NCI-H446 treated with DMSO at 0.1 percent for 48 hours (cell line): ENCODE results near the gene LRP8.

Source experiments
- DNase-seq: peaks from one replicate; lab custom pipeline; 2025; lab: John Stamatoyannopoulos, UW

LRP8 gene

DNA sequence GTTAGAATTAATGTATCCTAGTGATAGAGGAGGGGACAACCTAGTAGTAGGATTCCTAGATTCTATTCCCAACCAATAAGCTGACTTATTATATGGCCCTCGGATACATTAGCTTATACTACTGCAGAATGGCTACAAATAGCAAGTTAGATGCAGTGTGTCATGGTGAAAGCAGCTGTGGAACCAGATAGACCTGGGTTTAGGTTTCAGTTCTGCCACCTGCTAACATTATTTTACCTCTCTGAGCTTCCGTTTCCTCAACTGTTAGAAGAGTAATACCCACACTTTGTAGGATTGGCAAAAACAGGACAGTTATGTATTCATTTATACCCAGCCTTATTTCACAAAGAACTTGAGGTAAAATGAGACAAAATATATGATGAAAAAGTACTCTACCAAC, 67.9 kb downstream of the LRP8 start:
- no peak for DNase-seq

DNA sequence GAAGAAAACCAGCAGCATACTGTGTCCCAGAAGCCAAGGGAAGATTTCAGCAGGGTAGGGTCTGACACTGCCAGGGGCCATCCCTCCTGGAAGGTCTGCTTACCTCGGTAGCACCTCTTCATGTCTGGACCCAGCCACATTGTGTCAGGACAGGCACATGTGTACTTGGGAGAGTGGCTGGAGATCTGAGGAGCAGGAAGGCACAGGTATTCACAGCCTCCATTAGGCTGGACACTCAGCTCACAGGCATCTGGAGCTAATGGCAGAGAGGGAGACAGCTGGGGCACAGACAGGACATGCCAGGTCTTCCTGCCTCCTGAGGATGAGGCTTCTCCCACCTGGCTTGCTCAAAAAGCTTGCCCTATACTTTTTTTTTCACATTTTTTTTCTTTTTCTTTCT, 69.7 kb downstream of the LRP8 start:
- no peak for DNase-seq

DNA sequence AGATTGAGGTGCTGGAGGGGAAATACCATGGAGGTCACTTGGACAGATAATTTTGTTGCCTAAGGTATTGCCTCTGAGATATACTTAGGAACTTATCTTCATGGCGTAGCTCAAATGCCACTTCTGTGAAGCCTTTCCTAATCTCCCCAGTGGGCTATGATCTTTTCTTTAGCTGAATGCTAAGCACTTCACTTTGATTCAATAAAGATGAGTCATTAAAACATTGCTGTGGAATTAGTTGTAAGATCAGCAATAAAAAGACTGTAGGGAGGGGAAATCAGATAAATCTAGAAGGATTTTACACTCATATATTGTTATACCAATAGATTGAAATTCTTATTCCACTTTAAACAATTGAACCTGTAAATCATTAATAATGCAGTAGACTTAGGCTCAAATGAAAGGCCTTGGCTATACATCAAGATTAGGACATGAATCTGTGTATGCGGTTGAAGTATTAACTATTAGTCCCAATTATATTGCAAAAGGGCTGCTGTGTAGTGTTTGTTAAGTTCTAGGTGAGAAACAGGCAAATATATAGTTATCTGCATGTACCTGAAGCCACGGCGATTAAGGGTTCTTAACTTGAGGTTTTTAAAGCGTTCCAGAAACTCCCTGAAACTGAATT, 70.3 kb downstream of the LRP8 start:
- no peak for DNase-seq

DNA sequence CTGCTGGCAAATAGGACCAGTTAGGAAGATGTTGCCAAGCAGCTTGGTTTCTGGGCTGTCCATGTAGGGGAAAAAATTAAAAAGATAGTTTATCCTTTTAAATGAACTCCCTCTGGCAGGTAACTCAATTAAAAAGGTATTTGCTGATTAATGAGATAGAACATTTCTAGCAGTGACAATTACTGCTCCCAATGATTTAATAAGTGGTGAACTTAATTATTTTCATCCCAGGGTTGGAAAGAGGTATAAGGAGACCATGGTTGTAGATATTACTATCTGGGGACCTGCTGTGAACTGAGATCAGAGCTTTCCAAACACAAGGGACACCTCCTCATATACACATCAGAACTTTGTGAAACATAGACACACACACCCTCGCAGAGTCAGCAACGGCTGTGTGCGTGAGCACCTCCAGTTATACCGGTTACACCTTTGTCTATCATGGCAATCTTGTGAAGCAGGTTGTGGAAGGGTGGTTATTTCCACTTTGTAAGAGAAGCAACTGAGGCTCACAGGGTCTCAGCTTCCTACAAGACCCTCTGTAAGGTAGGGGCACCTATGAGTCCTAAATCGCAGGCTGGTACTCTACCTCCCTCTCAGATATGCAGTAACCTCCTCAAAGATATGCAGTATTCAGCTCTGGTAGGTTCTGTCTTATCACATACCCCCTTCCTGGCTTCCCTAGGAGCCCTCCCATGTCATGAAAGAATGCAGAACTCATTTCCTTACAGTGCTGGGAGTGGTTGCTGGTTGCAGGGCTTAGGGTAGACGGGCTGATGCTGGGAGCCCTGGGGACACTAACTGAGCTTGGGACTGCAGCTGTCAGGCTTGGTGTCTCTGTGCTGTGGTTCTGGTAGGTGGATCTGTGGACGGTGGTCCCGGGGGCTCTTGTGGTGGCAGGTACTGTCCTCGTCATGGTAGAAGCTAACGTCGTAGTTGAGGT, 71.1 kb downstream of the LRP8 start:
- DNase-seq = no peak

DNA sequence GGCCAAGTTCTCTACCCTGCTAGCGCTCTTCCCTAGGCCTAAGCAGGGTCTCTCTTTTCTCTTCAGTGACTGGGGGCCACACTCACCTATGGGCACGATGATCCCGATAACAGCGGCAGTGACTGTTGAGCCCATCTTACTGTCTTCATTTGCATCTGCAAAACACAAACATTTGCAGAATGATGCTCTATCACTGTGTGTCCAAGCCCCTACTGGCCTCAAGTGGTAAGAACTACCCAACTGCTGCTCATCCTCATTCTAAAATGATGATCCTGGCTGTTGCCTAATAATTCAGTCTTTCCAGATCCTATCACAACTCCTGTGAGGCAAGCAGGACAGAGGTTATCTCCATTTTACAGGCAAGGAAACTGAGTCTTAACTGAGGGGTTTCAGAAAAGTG, 72.8 kb downstream of the LRP8 start:
- no peak for DNase-seq

DNA sequence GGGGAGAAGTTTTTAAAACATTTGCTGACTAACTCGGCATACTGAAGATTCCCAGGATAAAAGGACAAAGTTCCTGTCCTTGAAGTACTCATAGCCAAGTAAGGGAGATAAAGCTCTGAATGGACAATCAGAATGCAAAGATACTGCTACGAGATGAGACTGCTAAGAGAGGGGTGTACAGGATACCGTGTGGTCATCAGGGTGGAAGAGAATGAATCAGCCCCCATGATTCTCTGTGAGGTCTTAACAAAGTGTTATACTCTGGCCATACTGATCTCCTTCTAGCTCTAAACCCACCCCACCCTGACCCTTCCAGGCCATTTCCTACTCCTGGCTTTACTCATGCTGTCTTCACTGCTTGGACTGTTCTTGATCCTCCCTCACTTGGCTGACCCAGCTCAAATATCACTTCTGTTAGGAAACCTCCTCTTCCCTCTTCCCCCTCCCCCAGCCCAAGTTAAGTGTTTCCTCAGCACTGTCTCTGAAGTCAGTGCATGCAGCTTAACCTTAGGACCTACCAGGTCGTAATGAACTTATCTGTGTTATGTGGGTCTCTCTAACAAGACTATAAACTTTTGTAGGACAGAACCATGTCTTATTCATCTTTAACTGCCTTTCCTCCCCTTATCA, 73.7 kb downstream of the LRP8 start:
- no peak for DNase-seq

DNA sequence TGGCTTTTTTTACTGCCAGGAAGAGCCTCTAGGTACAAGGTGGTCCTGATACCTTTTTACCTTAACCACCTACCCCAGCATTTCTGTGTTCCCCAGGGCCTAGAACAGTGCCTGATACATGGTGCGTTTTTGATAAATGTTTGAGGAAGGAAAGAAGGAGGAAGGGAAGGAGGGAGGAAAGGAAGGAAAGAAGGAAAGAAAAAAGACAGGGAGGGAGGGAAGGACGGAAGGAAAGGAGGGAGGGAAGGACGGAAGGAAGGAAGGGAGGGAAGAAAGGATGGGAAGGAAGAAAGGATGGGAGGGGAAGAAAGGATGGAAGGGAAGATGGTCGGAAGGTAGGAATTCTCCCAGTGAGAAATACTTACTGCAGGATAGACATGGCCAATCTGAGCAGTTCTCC, 77.5 kb downstream of the LRP8 start:
- DNase-seq = no peak

DNA sequence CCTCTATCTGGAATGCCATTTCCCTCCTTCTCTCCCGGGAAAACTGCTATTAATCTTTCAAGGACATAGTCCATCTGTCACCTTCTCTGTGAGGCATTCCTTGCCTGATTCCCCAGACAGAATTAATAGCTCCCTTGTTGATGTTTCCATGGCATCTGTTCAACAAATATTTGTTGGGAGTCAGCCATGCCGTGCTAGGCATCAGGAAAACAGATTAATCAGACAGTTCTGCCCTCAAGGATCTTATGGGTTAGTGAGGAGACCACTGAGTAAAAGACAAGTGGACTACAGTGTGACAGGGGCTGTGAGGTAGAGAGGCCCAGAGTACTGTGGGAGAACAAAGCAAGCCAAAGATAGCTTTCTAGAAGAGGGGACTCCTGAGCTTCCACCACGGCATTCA, 78.2 kb downstream of the LRP8 start:
- DNase-seq = peak; percentile 51

DNA sequence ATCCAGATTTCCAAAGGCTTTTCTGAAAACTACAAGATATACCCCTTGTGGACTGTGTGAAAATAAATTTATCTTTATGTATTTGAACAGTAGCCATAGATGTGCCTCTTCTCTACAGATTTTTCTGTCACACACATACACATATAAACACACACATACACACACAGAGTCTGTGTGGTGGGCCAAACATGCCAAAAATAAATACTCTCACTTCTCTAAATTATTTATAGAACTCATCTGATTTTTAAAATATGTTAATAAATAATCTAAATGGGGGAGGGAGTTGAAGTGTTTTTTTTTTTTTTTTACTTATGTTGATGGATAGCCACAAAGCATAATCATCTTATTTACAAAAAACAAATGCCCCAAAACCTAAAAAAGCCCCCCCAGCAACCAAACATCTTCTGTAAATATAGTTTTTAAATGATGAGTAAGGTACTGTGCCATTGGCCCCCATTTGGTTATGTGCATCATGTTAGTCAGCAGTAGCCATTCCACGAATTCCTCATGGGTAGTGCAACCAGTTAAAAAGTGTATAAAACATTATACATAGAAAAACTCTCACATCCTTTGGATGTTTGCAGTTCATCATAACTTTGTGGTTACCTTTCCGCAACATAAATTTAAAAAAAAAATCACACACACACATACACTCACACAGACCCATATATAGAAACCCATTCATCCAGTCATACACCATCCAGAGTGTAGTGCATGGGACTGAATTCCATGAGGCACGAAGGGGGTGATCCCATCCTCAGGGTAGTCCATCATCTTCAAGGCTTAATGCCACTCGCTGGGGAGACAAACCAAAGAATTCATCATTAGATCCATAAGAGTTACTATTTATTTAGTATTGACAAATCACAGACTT, 81.4 kb downstream of the LRP8 start:
- DNase-seq = no peak

DNA sequence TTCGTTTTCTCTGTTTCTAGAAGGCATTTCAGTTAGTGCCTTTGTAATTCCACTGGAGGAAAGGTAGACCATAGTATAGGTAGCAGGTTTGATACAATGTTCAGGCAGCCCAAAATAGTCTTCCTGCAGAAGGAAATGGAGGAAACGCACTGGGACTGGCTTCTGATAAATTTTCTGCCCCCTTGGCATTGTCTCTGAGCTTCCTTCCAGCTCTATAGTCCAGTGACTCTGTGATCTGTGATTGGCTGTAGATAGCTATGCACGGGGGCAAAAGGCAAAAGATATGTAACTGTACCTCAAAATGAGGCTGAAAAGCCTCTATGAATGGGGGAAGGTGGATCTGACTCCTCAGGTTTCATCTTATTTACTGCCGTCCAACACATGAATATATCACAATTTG, 83.7 kb downstream of the LRP8 start:
- DNase-seq = no peak

DNA sequence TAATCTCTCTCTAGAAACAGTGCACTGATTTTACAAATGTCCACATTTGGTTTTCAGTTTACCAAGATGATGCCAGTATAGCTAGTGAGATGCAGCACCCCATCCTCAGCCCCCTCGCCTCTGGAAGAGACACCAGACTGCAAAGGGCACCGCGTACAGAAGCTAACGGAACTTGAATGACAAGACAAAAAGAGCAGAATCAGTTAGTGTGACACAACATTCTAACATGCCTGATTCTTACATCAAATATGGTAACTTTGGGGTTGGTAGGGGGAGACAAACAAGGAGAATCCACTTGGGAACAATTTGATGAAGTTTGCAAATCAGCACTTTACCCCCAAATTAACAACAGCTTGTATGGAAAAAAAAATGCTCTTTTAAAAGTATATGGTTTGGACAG, 85.5 kb downstream of the LRP8 start:
- no peak for DNase-seq

DNA sequence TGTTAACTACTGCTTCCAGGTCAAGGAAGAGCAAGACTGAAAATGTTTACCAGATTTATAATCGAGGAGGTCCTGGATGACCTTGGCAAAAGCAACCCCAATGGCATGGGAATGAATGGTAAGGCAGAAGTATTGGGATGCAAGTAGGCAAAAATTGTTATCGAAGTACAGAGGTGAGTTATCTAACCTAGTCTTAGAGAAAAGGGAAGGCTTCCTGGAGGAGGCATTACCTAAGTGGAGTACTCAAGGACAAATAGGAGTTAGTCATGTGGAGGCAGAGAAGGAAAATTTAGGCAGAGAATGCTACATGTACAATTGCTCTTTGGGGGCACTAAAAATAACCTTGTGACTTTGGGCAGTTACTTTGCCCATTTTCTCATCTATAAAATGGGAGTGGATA, 86.0 kb downstream of the LRP8 start:
- no peak for DNase-seq

DNA sequence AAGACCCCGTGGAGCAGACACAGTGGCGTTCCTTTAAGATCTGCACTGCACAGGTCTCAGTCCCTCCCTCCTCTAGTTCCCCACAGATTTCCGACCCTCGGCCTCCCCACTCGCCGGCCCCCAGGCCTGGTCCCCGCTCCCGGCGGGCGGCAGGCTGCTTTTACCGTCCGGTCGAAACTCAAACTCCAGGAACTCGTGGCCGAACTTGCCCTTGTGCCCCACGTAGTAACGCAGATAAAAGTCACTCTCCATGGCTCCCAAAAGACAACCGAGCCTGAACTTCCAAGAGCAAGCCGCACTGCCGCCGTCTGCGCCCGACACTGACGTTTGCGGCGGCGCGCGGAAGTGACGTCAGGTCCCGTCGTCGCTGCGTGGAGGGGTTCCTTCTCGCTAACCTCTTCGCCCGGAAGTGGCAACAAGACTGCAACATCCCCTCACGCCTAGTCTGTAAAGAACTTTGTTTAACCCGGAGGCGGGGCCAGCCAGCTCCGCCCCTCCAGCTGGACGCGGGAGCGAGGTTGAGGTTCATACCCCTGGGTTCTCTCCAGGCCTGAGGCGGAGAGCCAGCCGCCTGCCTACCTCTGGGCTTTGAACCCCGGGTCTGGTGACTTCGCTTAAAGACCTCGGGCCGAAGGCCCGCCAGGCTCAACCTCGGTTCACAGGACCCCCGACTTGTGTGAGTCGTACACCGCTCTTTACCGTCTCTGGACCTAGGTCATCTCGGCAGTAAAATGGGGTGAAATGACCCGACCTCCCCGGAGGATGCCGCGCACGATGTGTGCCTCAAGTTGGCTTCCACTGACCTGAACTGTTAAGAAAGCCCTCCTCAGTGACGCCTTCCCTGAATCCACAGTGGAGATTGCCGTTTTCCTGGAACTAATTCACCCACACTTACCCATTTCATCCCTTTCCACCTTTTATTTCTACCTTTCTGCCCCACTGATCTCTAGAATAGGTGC, 89.4 kb downstream of the LRP8 start, which contains the start of gene MAGOH:
MAGOH (minus strand) TSS at position 322 of the 959 bp plus-strand sequence; CDS start at position 252, 70 bp downstream.
- peak; percentile 95 for DNase-seq

DNA sequence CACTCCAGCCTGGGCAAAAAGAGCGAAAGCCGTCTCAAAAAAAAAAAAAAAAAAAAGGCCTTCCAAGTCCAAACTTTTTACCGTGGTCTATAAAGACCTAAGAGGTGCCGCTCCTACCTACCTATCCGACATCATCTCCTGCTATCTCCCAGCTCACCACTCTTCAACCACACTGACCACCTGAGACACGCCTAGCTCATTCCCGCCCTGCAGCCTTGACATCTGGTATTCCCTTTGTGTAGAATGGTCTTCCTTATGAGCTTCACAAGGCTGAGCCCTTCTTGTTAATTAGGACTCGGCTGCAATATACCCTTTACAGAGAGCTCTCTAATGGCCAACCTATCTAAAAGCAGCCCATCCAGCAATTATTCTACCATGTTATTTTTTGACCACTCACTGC, 90.2 kb downstream of the LRP8 start:
- DNase-seq = no peak

DNA sequence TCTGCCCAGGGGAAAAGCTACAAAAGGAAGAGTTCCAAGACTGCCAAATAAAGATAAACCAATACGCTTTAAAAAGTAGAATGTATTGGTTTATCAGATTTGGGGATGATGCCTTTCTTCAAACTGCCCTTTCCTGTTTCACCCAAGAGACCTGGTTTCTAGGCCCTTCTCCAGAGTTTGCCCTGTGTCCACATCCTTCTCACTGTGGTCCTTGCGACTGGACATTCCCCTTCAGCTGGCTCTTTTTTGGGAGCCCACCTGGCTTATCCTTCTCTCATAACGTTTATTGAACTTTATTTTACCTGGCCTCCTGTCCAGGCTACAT, 106.9 kb downstream of the LRP8 start:
- DNase-seq = no peak

DNA sequence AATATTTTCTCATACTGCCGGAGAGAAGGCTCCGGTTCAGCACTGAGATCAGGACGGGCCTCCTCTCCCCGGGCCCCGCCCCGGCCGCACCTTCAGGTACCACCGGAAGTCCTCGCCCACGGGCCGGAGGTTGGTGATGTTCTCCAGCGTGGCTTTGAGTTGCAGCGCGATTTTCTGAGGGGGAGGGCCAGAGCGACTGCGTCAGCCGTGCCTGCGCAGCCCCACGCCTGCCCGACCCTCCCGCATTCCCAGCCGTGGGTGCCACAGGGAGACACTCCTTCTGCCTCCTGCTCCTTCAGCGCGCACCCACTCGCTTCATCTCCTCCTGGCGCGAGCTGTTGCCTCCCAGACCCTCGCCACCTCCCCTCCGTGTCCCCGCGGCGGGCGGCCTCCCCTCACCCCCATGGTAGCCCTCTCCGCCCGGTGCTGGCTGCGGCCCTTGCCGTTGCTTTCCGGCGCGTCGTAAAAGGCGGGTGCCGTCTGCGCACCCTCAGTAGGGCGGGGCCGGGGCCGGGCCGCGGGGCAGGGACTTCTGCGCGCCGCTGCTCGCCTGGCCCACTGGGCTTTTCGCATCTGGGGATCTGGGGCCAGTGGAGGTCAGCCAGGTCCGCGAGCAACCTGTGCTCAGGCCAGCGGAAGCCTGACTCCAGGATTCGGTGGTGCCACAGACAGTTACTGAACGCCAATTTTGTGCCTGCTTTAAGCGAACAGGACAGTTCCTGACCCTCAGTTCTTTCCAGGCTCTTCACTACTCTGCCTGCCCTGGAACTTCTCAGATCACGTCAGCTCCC, 107.5 kb downstream of the LRP8 start, which contains the start of gene CZIB:
CZIB (minus strand) TSS at position 464 of the 791 bp plus-strand sequence; CDS start at position 405, 59 bp downstream.
- peak; percentile 78 for DNase-seq

DNA sequence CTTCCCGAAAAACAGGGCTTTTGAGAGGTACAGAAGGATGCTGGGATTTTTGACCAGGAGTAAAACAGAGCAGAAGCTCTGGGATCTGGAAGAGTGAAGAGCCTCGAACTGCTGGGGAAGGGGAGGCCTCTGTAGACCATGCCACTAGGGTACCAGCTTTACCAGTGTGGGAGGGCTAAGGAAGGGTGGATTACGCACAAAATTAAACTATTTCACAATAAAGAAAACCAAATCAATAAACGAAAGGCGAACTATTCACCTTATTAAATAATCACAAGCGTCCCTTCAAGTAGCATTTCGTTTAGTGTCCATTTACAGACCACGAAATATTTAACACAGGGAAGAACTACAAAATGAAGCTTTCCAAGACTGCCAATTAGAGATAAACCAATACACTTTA, 108.2 kb downstream of the LRP8 start:
- DNase-seq = no peak

DNA sequence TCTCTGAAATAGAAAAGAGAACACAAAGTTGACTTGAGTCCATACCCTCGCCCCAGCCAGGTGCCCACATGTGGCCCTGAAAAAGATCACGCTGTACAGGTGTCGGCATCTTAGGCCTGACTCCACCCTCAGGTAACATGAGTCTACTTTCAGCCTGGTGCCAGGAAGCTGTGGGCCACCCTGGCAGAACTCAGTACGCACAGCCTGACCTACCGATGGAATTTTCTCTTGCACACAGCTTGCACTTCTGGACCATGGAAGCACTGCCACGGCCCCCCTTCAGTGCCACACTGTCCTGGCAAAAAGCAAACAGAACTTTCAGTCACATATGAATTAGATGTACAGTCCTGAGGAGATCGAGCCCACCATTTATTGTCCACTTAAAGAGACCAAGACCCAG, 109.7 kb downstream of the LRP8 start:
- no peak for DNase-seq

DNA sequence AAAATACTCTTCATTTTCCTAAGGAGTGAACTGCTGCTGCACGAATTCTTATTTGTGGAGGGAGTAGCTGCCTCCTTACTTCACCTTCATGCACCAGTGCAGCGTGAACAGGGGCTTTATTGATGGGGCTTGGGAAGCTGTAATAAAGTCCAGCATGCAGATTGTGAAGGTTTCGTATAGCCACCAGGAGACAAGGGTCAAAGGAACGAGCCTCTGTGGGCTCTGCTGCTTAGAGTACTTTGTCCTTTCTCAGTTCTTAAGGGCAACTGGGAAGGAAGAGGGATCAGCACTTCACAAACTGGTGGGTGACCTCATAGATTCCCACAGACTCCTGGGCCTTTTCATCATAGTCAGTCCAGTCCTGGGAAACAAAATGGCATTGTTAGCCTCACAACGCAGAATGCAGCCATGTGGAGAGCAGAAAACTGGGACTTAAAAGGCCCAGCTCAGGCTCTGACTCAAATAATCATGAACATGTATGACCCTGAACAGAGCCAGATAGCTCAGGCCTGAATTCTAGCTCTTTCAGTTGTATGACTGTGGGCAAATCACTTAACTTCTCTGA, 113.4 kb downstream of the LRP8 start:
- DNase-seq = no peak

DNA sequence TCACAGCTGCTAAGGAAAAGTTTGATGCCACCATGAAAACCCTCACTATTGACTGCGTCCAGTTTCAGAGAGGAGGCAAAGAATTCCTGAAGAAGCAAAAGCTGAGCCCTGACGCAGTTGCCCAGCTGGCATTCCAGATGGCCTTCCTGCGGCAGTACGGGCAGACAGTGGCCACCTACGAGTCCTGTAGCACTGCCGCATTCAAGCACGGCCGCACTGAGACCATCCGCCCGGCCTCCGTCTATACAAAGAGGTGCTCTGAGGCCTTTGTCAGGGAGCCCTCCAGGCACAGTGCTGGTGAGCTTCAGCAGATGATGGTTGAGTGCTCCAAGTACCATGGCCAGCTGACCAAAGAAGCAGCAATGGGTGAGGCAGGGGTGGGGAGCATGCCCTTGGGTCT, 116.9 kb downstream of the LRP8 start:
- DNase-seq = no peak
